Stimulated activated naive CD4-positive, alpha-beta T cell treated with Interleukin-2 at 50 U/mL for 16 hours (primary cell): ENCODE results near the gene KHDRBS1.
A peak's percentile ranks its signal among the peaks of the same experiment; 100 is the strongest.
"Not testable (repeated sequence)": the region's sequence is repeated elsewhere in the genome, so short reads cannot be mapped to it uniquely, and the experiment has no call there.

ENCODE experiments used
- DNase-seq: peaks from one replicate; lab custom pipeline; 2025; lab: John Stamatoyannopoulos, UW

Gene KHDRBS1

GRCh38 chr1:32012709-32013385 lies 821 bp upstream of the KHDRBS1 start:
- DNase-seq, result no peak

DNA sequence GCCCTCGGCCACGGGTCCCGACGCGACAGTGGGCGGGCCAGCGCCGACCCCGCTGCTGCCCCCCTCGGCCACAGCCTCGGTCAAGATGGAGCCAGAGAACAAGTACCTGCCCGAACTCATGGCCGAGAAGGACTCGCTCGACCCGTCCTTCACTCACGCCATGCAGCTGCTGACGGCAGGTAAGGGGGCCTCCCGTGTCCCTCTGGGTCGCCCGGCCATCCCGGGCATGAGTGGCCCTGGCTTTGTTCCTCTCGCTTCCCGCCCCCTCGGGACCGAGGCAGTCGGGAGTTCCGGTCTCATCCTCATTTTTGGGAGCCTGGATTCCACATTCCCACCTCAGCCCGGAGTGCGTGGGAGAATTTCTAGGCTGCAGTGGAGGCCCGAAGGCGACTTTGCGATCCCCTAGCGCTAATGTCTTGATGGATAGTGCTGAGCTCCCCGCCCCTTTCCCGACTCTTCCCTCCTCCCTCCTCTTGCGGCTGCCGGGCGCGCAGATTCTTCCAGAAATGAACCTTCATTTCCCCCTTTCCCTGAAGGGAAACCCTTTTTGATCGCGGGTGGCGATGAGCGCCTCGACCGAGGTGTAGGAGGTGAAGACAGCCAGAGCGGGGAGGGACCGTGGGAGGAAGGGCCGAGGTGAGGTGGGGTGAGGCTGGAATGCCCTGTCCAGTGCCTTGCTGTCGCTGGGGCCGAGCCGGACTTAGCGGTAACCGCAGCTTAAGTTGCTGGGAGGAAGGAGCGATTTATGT lies 705 bp downstream of the KHDRBS1 start:
- DNase-seq, result peak; percentile 34

DNA sequence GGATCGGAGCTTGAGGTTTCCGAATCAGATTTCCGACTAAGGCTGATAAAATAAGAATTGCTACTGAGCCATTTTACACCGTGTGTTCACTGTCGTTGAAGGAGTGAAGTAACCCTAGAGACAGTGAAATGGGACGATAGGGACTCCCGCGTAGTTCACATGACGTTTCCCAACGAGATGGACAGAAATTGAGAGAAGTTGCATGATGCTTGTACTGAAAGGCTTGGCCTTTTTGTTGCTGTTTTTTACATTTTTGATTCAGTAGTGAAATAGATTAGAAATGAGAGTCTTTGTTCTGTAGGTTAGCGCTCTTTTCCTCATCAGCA lies 1.2 kb downstream of the KHDRBS1 start:
- no peak for DNase-seq

DNA sequence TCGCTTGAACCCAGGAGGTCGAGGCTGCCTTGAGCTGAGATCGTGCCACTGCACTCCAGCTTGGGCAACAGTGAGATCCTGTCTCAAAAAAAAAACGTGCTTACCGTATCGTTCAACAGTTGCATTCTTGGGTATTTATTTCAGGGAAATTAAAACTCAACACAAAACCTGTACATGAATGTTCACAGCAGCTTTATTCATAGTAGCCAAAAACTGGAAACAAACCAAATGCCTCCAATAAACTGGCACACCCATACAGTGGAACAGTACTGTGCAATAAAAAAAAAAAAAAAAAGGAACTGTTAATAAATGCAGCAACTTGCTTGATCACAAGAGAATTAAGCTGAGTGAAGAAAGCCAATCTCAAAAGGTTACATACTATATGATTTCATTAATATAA lies 6.7 kb downstream of the KHDRBS1 start:
- DNase-seq, result no peak

GRCh38 chr1:32021574-32022018 lies 7.9 kb downstream of the KHDRBS1 start:
- DNase-seq, result not testable (repeated sequence)

GRCh38 chr1:32023351-32023750 lies 9.7 kb downstream of the KHDRBS1 start:
- no peak for DNase-seq

- DNase-seq, result no peak
Observed at GRCh38 chr1:32025515-32025914, 11.8 kb downstream of the KHDRBS1 start.

- DNase-seq, result no peak
Observed at GRCh38 chr1:32028746-32029145, 15.1 kb downstream of the KHDRBS1 start.

DNA sequence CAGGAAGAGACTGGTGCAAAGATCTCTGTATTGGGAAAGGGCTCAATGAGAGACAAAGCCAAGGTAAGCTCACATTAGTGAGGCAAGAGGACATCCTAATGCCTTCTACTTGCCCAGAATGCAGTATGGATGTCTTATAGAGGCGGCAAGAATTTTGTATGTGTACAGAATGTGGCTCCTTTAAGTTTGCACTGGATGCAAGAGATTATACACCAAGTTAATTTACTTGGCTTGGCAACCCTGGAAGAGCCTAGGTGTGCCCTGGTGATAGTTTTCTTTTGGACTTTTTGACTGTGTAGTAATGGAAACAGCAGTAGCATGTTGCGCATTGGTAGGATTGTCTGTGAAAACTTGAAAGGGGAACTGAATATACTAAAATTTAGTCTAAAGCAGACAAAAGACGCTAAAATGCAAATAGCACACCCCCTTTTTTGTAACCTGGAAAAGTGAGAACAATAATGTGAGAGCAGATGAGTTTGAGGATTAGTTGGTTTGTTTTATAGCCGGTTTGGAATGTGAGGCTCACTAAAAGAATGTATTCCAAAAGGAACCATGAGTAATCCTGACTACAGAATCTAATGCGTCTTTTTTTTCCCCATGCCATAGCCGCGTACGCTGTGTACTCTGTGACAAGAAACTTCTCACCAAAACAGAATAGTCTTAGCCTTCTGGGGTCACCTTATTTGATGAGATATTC lies 18.1 kb downstream of the KHDRBS1 start:
- no peak for DNase-seq

GRCh38 chr1:32032275-32032615 lies 18.6 kb downstream of the KHDRBS1 start:
- DNase-seq, result no peak

DNA sequence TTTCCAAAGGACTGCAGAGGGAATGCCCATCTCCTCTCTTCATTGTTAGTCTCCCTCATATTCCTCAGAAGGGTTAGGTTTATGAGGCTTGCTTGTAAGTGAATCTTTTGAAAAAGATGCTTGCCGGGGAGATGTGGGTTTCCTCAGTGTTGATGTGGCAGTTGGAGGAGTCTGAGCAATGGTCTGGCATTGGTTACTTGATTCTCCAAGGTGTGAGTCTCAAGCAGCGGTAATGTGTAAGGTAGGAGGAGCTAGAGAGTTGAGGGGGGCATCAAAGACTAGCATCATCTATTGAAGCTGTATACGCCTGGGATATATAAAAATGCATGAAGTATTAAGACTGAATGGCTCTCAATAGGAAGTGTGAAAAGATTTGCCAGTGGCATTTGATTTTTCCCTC lies 21.5 kb downstream of the KHDRBS1 start:
- no peak for DNase-seq

- DNase-seq, result no peak
Observed at GRCh38 chr1:32040711-32041110, 27.0 kb downstream of the KHDRBS1 start.

GRCh38 chr1:32042330-32042729 lies 28.7 kb downstream of the KHDRBS1 start:
- no peak for DNase-seq

DNA sequence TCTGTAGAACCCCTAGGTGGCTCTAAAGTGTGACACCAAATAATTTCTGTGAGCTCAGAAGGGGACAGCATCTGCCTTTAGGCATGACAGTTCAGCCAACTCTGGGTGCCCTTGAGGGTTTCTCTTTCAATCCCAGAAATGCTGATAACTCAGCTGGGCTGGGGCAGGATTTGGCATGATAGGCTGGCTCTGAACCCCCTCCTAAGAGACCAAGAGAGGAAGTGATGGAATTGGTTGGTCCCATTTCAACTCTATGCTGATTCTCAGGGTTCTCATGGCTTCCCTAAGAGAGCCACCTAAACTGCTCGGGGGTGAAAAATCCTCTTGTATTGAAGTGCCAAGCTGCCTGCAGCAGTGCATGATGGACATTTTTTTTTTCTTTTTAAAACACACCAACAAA lies 30.6 kb downstream of the KHDRBS1 start:
- DNase-seq, result no peak

DNA sequence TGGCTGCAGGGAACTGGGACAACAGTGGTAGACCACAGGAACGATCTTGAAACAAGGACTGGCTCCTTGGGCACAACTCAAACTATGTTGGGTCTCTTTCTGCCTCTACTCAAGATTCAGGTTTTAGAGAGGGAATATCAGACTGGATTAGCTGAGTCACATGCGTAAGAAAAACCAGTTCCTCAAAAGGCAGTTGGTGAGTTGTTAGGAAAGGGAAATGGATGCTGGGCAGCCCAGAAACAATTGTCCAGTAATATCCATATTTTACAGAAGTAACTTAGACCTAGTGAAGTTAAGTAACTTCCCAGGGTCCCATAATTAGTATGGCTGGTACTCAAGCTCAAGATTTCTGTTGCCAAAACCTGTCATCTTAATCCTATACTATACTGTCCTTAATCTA lies 32.1 kb downstream of the KHDRBS1 start:
- no peak for DNase-seq

DNA sequence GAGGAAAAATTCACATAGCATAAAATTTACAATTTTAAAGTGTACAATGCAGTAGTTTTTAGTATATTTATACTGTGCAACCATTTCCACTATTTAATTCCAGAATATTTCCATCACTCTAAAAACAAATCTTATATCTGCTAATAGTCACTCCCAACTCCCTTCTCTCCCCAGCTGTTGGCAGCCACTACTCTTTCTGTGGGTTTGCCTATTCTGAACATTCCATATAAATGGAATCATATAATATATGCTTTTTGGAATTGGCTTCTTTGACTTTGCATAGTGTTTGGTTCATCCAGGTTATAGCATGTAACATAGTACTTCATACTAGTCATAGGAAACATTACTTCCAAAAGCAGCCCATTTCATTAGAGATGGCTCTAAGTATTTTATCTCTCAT lies 34.0 kb downstream of the KHDRBS1 start:
- DNase-seq, result no peak

- DNase-seq, result no peak
Observed at GRCh38 chr1:32048440-32048839, 34.8 kb downstream of the KHDRBS1 start.

GRCh38 chr1:32051706-32052105 lies 38.0 kb downstream of the KHDRBS1 start:
- DNase-seq, result no peak

GRCh38 chr1:32052887-32053286 lies 39.2 kb downstream of the KHDRBS1 start:
- DNase-seq, result no peak

DNA sequence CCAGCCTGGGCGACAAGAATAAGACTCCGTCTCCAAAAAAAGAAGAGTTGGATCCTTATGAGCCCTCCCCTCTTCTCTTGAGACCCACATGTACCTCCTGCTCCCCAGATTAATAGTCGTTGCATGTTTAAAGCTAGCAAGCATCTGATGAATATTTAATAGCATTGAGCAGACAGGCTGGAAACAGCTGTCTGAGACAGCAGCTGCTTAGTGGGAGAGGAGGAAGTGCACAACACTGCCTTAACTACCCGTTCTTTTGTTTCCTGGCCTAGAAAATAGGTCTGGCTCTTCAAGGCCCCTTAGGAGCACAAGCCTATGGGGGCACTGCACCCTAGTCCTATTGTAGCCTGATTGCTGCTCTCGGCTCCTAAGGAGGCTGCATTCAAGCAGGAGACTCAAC lies 41.7 kb downstream of the KHDRBS1 start:
- DNase-seq, result no peak

- no peak for DNase-seq
Observed at GRCh38 chr1:32056598-32056997, 42.9 kb downstream of the KHDRBS1 start.

DNA sequence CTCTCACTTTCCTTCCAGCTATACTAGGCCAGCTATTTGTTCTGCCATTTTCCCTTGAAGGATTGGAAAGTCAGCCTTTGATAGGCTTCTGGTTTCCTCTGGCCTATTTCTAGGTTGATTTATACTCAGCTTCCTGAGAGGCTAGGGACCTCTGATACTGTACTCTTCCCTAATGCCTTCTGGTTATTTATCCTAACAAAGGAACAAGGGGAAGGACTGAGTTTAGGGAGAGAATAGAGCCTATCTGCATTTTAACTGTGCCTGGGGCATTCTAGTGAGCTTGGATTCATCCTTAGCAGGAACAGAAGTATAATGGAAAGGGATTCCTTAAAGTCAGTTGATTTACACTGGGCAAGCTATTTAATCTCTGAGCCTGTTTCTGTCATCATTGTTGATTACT lies 47.2 kb downstream of the KHDRBS1 start:
- no peak for DNase-seq

DNA sequence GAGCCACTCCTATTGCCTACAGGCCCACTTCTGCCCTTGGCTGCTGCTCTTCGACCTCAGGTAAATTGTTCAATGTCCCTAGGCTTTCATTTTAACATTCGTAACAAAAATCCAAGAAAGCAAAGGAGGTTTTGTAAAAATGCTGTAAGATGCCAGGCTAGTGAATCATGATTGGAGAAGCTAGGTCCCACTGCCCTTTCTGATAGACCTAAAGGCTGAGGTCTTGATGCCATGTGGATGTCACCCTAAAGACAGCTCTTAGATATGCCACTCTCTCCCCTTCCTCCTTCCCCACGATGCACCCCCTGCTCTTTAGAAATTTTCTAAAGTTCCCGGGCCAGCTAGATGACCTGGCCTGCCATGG lies 49.2 kb downstream of the KHDRBS1 start:
- no peak for DNase-seq
